Spleen (tissue), 11 donors: ENCODE data around the gene SLC4A4. TPM values are rescaled to one million over a fixed set of nuclear protein-coding genes. Genes with fewer than 3 reads are reported as not detected.

ENCODE experiments used
- DNase-seq: peaks from one replicate; pipeline ENCODE4 v3.0.0-alpha.2; 2020
- H3K27ac ChIP-seq, 8 donors: fragments of 200-600 bp; sonication (generic) in 7 of 8; 1 replicate in 4 of 8; 2 replicates in 4 of 8; pipeline versions ENCODE4 v1.5.0 to v1.8.0; 2016 to 2021; ENCODE audit warnings: inconsistent platforms in 4 of 8, mild to moderate bottlenecking in 4 of 8, moderate library complexity in 1 of 8
- H3K27me3 ChIP-seq, 7 donors: fragments of 200-600 bp; sonication (generic) in 6 of 7; replicated peaks in 1 of 7; 1 replicate in 4 of 7; 2 replicates in 3 of 7; pipeline versions ENCODE4 v1.5.0 to v1.8.0; 2016 to 2021; ENCODE audit warnings: inconsistent platforms in 3 of 7, mild to moderate bottlenecking in 1 of 7
- H3K36me3 ChIP-seq, 6 donors: fragments of 200-600 bp; sonication (generic) in 5 of 6; 1 replicate in 4 of 6; 2 replicates in 2 of 6; pipeline versions ENCODE4 v1.5.0 to v1.8.0; 2016 to 2021; ENCODE audit warnings: inconsistent platforms in 2 of 6
- H3K4me1 ChIP-seq, 6 donors: fragments of 200-600 bp; sonication (generic) in 5 of 6; 1 replicate in 3 of 6; 2 replicates in 3 of 6; pipeline versions ENCODE4 v1.5.0 to v1.8.0; 2016 to 2021; ENCODE audit warnings: inconsistent platforms in 3 of 6
- H3K4me3 ChIP-seq, 8 donors: fragments of 200-600 bp; sonication (generic) in 7 of 8; 1 replicate in 4 of 8; 2 replicates in 4 of 8; pipeline versions ENCODE4 v1.5.0 to v1.8.0; 2016 to 2021; ENCODE audit warnings: inconsistent platforms in 4 of 8, mild to moderate bottlenecking in 4 of 8, moderate library complexity in 2 of 8
- H3K9me3 ChIP-seq, 8 donors: fragments of 200-600 bp; sonication (generic) in 7 of 8; 1 replicate in 4 of 8; 2 replicates in 4 of 8; pipeline versions ENCODE4 v1.5.0 to v1.8.0; 2016 to 2021; ENCODE audit warnings: inconsistent platforms in 4 of 8
- CTCF ChIP-seq, 11 experiments: fragments of 200-600 bp in 7 of 11; fragments of 450-650 bp in 4 of 11; sonication (generic) in 4 of 11; IDR thresholded peaks in 8 of 11; conservative IDR thresholded peaks in 3 of 11; 1 replicate in 7 of 11; 2 replicates in 4 of 11; pipeline versions ENCODE4 v1.4.0 to v1.8.0; 2016 to 2021; ENCODE audit warnings: antibody characterized with exemption in 11 of 11, inconsistent platforms in 4 of 11, mild to moderate bottlenecking in 1 of 11
- POLR2A ChIP-seq, 3 donors: fragments of 450-650 bp; IDR thresholded peaks; one replicate each; pipeline ENCODE4 v1.5.1; 2017; ENCODE audit warnings: antibody characterized with exemption in 3 of 3, mild to moderate bottlenecking in 1 of 3
- POLR2AphosphoS5 ChIP-seq, 3 donors: sonication (generic); formaldehyde crosslinking; IDR thresholded peaks; one replicate each; pipeline ENCODE4 v1.5.1; 2017; ENCODE audit warnings: antibody characterized with exemption in 3 of 3
- WGBS, 5 donors: extraction: QIAGEN DNeasy Blood & Tissue Kit in 3 of 5; methylation state at CpG; one replicate each; pipeline versions ENCODE4 v1.1.5 to v1.1.7; 2013 to 2018; 5-methylcytosine and 5-hydroxymethylcytosine counted together
- intact Hi-C: fragments of 100-400 bp; cut with DNase I; formaldehyde crosslinking; loops from one replicate; pipeline ENCODE4 v1.15.0; 2023; ENCODE audit warnings: low total_unique reads
- polyA plus RNA-seq, 3 donors: library from polyadenylated mRNA; stranded (reverse); fragments of 200-250 nt; gene quantifications; one replicate each; pipeline ENCODE4 v1.2.1, GENCODE V29; 2013
- total RNA-seq, 7 donors: library from RNA; depleted of rRNA in 3 of 7; stranded (reverse); fragments of >200 nt in 3 of 7; fragmentation: NEBNext Ultra II Directional in 4 of 7; extraction: Animal tissue kit (Norgen Biotek cat#: 25700) in 4 of 7; gene quantifications; one replicate each; pipeline versions ENCODE4 v1.1.0 to v1.2.1, GENCODE V29; 2016 to 2021
- donor health status: healthy with polysubstance abuse.
- donor health status: DM: no; HTN: no; CAD: no; lungs with moderate emphysema.
- donor health status: DM: no; HTN: no; CAD: no.
- donor health status: Bipolar disorder and iron deficiency.
- donor health status: healthy.
- donor health status: DM: no; HTN: no; CAD: no.
- donor health status: DM: yes; HTN: yes; CAD: no.

The SLC4A4 gene
- total and polyA plus RNA-seq, 10 donors, result 0.07 to 3.4 (median 1.4) TPM

GRCh38 chr4:71322425-71322824, 16.4 kb upstream of the SLC4A4 start:
- DNase-seq, result no peak
- H3K36me3 ChIP-seq, result no peaks in the 10 kb centered on the region
- no peaks in the 10 kb centered on the region for H3K27me3 ChIP-seq
- H3K4me3 ChIP-seq, result no peak overlapping the region
- H3K27ac ChIP-seq, result no peak overlapping the region
- H3K9me3 ChIP-seq, result no peaks in the 10 kb centered on the region
- H3K4me1 ChIP-seq, result no peaks in the 10 kb centered on the region
- no peak for TF ChIP-seq POLR2AphosphoS5 (IDR thresholded peaks at IDR 0.05)
- no peak for TF ChIP-seq CTCF (IDR thresholded peaks at IDR 0.05 in 8 of 11, conservative IDR thresholded peaks at IDR 0.05 in 3 of 11)
- TF ChIP-seq POLR2A (IDR thresholded peaks at IDR 0.05), result no peak
- intact Hi-C loops, result no loop called here
- 77 to 87% (median 80%) methylated on average over 3 of the region's 3 CpGs for WGBS, 5 donors

GRCh38 chr4:71333368-71333767, 5.5 kb upstream of the SLC4A4 start:
- H3K9me3 ChIP-seq, result no peaks in the 10 kb centered on the region

GRCh38 chr4:71333960-71334359, 4.9 kb upstream of the SLC4A4 start:
- no peaks in the 10 kb centered on the region for H3K36me3 ChIP-seq
- no peak overlapping the region for H3K27ac ChIP-seq
- no peak for TF ChIP-seq POLR2AphosphoS5 (IDR thresholded peaks at IDR 0.05)
- TF ChIP-seq POLR2A (IDR thresholded peaks at IDR 0.05), result no peak
- TF ChIP-seq CTCF (IDR thresholded peaks at IDR 0.05 in 8 of 11, conservative IDR thresholded peaks at IDR 0.05 in 3 of 11), result no peak
- intact Hi-C loops, result no loop called here
- H3K4me1 ChIP-seq, result no peaks in the 10 kb centered on the region
- no peak for DNase-seq
- H3K27me3 ChIP-seq, result no peaks in the 10 kb centered on the region
- no peaks in the 10 kb centered on the region for H3K9me3 ChIP-seq
- no peak overlapping the region for H3K4me3 ChIP-seq

More at GRCh38 chr4:71333368-71333767, 5.5 kb upstream of the SLC4A4 start:
- no peaks in the 10 kb centered on the region for H3K27me3 ChIP-seq
- no peak overlapping the region for H3K4me3 ChIP-seq
- no peak for DNase-seq
- intact Hi-C loops, result no loop called here
- no peaks in the 10 kb centered on the region for H3K4me1 ChIP-seq
- no peak overlapping the region for H3K27ac ChIP-seq
- TF ChIP-seq POLR2AphosphoS5 (IDR thresholded peaks at IDR 0.05), result no peak
- TF ChIP-seq POLR2A (IDR thresholded peaks at IDR 0.05), result no peak
- TF ChIP-seq CTCF (IDR thresholded peaks at IDR 0.05 in 8 of 11, conservative IDR thresholded peaks at IDR 0.05 in 3 of 11), result no peak
- 82 to 95% (median 84%) methylated on average over 3 of the region's 3 CpGs for WGBS, 5 donors
- H3K36me3 ChIP-seq, result no peaks in the 10 kb centered on the region

- 76 to 92% (median 82%) methylated on average over 3 of the region's 3 CpGs for WGBS, 5 donors
- TF ChIP-seq POLR2AphosphoS5 (IDR thresholded peaks at IDR 0.05), result no peak
- no peak for TF ChIP-seq CTCF (IDR thresholded peaks at IDR 0.05 in 8 of 11, conservative IDR thresholded peaks at IDR 0.05 in 3 of 11)
- no peak for TF ChIP-seq POLR2A (IDR thresholded peaks at IDR 0.05)
- Histone ChIP-seq H3K27ac (no peak overlapping the region), H3K36me3 (no peaks in the 10 kb centered on the region), H3K4me1 (no peaks in the 10 kb centered on the region), H3K27me3 (no peaks in the 10 kb centered on the region), H3K4me3 (no peak overlapping the region), H3K9me3 (no peaks in the 10 kb centered on the region)
- intact Hi-C loops, result no loop called here
- DNase-seq, result no peak
Measured at GRCh38 chr4:71334465-71334882, 4.3 kb upstream of the SLC4A4 start.
